ENCODE data around the gene CELSR1. TPM values are rescaled to one million over a fixed set of nuclear protein-coding genes. Genes with fewer than 3 reads are reported as not detected.

Gene CELSR1
- total and polyA plus RNA-seq, 7 donors = 0.23 to 5.0 (median 0.82) TPM

DNA sequence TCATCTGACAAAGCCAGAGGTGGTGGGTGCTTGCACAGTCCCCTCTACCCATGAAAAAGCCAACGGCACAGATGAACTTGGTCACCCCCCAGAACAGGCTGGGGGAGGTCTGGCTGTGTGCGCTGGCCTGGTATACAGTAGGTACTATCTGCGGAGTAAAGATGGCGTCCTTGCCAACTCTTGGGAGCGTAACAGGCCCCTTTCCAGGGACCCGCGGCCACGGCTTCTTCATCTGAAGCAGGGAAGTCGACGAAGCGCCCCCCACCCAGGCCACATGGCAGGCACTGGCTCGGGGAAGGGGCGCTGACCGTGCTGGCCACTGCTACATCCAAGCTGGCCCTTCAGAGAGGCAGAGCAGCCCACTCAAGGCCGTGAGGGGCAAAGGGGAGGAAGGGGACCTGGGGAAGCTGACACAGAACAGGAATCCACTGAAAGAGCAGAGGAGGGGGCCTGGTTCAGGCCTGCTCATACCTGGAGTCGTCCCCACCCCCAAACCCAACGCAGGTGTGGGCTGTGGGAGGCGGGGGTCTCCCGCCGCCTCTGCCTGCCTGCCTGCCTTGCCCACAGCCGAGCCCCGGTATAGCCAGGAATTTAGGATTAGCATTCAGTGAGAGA, 75.7 kb downstream of the CELSR1 start:
- H3K4me1 ChIP-seq = no peaks in the 10 kb centered on the region
- TF ChIP-seq, protein P1, sequence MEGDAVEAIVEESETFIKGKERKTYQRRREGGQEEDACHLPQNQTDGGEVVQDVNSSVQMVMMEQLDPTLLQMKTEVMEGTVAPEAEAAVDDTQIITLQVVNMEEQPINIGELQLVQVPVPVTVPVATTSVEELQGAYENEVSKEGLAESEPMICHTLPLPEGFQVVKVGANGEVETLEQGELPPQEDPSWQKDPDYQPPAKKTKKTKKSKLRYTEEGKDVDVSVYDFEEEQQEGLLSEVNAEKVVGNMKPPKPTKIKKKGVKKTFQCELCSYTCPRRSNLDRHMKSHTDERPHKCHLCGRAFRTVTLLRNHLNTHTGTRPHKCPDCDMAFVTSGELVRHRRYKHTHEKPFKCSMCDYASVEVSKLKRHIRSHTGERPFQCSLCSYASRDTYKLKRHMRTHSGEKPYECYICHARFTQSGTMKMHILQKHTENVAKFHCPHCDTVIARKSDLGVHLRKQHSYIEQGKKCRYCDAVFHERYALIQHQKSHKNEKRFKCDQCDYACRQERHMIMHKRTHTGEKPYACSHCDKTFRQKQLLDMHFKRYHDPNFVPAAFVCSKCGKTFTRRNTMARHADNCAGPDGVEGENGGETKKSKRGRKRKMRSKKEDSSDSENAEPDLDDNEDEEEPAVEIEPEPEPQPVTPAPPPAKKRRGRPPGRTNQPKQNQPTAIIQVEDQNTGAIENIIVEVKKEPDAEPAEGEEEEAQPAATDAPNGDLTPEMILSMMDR (IDR thresholded peaks at IDR 0.05) = no peak
- no peak for TF ChIP-seq POLR2AphosphoS5 (IDR thresholded peaks at IDR 0.05)
- H3K4me3 ChIP-seq = no peak overlapping the region
- intact Hi-C loops (cut with DNase I) = no loop called here
- no peak overlapping the region for H3K27ac ChIP-seq
- WGBS, 2 donors = 92 to 94% methylated on average over 22 of the region's 22 CpGs
- H3K9me3 ChIP-seq = no peaks in the 10 kb centered on the region
- no peak for DNase-seq
- no peaks in the 10 kb centered on the region for H3K36me3 ChIP-seq
- peaks cover 0 to 25% (median 0%) of the 10 kb centered on the region in 3 donors for H3K27me3 ChIP-seq

DNA sequence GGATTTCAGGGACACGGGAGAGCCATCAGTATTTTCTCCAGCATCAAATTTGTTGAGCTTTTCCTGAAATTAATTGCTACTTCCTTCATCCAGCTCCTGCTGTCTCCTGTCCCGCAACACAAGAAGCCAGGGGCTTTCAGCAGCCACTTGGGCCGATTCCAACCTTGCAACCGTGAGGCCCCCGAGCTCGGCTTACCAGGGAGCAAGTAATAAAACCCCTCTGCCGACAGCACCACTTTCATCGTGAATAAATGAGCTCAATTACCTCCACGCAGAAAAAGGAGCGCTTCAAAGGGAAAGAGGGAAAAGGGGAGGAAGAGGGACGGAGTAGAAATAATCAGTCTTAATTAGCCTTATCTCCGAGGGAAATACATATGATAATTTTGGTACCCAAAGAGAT, 76.6 kb downstream of the CELSR1 start:
- Histone ChIP-seq H3K4me3 (no peak overlapping the region), H3K36me3 (no peaks in the 10 kb centered on the region), H3K27ac (no peak overlapping the region), H3K4me1 (no peaks in the 10 kb centered on the region), H3K9me3 (no peaks in the 10 kb centered on the region), H3K27me3 (peaks cover 0 to 22% (median 0%) of the 10 kb centered on the region in 3 donors)
- 74 to 89% methylated on average over 12 of the region's 12 CpGs for WGBS, 2 donors
- DNase-seq = no peak
- intact Hi-C loops (cut with DNase I) = no loop called here
- no peak for TF ChIP-seq POLR2A (IDR thresholded peaks at IDR 0.05)
- TF ChIP-seq, protein P1 (IDR thresholded peaks at IDR 0.05) = no peak
- TF ChIP-seq POLR2AphosphoS5 (IDR thresholded peaks at IDR 0.05) = no peak
- no peak for TF ChIP-seq EP300 (IDR thresholded peaks at IDR 0.05)

DNA sequence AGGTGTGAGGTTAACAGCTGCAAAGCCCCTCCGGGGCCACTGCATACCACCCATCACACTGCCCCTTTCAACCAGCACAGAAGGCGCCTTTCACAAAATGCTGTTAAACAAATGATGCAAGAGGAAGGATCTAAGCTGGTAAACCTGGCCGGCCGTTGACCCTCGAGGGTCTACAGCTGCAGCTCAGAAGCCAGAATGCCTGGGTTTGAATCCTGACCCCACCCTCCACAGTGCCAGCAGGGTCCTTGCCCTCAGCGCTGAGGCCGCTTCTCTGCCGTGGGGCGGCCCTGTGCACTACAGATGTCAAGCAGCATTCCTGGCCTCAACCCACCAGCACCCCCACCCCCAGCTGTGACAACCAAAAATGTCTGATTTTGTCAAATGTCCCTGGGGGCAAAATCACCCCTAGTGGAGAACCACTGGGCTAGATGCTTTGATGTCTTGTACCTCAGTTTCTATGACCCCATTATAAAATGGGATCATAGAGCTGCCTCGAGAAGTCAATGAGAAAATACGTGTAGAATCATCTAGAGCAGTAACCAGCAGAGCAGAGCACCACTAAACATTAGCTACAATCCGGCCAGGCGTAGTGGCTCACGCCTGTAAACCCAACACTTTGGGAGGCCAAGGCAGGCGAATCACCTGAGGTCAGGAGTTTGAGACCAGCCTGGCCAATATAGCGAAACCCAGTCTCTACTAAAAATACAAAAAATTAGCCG, 77.9 kb downstream of the CELSR1 start:
- 91 to 93% methylated on average over 17 of the region's 17 CpGs for WGBS, 2 donors
- peaks cover 0 to 8% (median 0%) of the 10 kb centered on the region in 3 donors for H3K27me3 ChIP-seq
- no peaks in the 10 kb centered on the region for H3K4me1 ChIP-seq
- no peaks in the 10 kb centered on the region for H3K9me3 ChIP-seq
- intact Hi-C loops (cut with DNase I) = no loop called here
- H3K27ac ChIP-seq = no peak overlapping the region
- H3K36me3 ChIP-seq = no peaks in the 10 kb centered on the region
- TF ChIP-seq POLR2A (IDR thresholded peaks at IDR 0.05) (no peak), EP300 (IDR thresholded peaks at IDR 0.05) (no peak), POLR2AphosphoS5 (IDR thresholded peaks at IDR 0.05) (no peak)
- TF ChIP-seq, protein P1 (IDR thresholded peaks at IDR 0.05) = no peak
- H3K4me3 ChIP-seq = no peak overlapping the region
- no peak for DNase-seq

DNA sequence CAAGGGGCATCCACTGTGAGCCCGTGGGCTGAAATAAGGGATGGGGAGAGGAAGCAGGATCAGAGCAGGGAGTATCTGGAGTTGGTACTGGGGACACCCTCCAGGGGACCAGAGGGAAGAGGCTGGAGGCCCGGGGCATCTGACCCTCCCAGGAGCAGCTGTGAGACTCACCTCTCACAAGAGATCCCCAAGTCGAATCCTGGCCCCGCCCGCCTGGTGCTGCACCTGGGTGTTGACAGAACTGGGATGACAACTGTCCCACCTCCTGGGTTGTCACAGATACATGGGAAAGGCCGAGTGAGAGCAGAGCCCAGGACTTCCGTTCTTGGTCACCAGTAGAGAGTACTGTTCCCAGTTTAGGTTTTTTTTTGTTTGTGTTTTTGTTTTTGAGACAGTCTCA, 78.9 kb downstream of the CELSR1 start:
- 62 to 87% methylated on average over 7 of the region's 7 CpGs for WGBS, 2 donors
- TF ChIP-seq POLR2A (IDR thresholded peaks at IDR 0.05) (no peak), POLR2AphosphoS5 (IDR thresholded peaks at IDR 0.05) (no peak), EP300 (IDR thresholded peaks at IDR 0.05) (no peak)
- TF ChIP-seq, protein P1 (IDR thresholded peaks at IDR 0.05) = no peak
- Histone ChIP-seq H3K27ac (no peak overlapping the region), H3K4me3 (no peak overlapping the region), H3K36me3 (no peaks in the 10 kb centered on the region), H3K4me1 (no peaks in the 10 kb centered on the region), H3K9me3 (no peaks in the 10 kb centered on the region), H3K27me3 (no peaks in the 10 kb centered on the region)
- intact Hi-C loops (cut with DNase I) = no loop called here
- DNase-seq = no peak

All from sigmoid colon (tissue), 7 donors.